Body of pancreas (tissue), 4 donors: ENCODE measurements around the gene UTP25. TPM values are rescaled to one million over a fixed set of nuclear protein-coding genes. Genes with fewer than 3 reads are reported as not detected.
A peak's percentile ranks its signal among the peaks of the same experiment; 100 is the strongest.
"Not testable (repeated sequence)": the region's sequence is repeated elsewhere in the genome, so short reads cannot be mapped to it uniquely, and the experiment has no call there.

Experiments used
- ATAC-seq: fragments of 150-250 bp; one replicate; pipeline ENCODE4 v1.9.1; 2016
- DNase-seq, 4 donors: peaks; one replicate each; pipeline ENCODE4 v3.0.0-alpha.2; 2019
- H3K27ac ChIP-seq, 4 donors: fragments of 200-600 bp; sonication (generic); 1 replicate in 3 of 4; 2 replicates in 1 of 4; pipeline versions ENCODE4 v1.5.1 to v1.6.1; 2016 to 2019; ENCODE audit warnings: mild to moderate bottlenecking in 1 of 4, mixed read lengths in 1 of 4, moderate library complexity in 1 of 4
- H3K27me3 ChIP-seq, 2 donors: fragments of 200-600 bp; sonication (generic); one replicate each; pipeline ENCODE4 v1.6.0; 2016; ENCODE audit warnings: mild to moderate bottlenecking in 1 of 2
- H3K36me3 ChIP-seq, 2 donors: fragments of 200-600 bp; sonication (generic); replicated peaks in 1 of 2; 2 replicates each; pipeline ENCODE4 v1.5.1; 2016; ENCODE audit warnings: low read depth in 2 of 2; ENCODE audit not compliant: insufficient read depth in 1 of 2
- H3K4me1 ChIP-seq: fragments of 200-600 bp; sonication (generic); one replicate; pipeline ENCODE4 v1.6.0; 2016
- H3K4me3 ChIP-seq, 2 donors: fragments of 200-600 bp; sonication (generic); 1 replicate in 1 of 2; 2 replicates in 1 of 2; pipeline ENCODE4 v1.5.1; 2016 to 2019
- H3K9me3 ChIP-seq, 3 donors: fragments of 200-600 bp; sonication (generic); 1 replicate in 2 of 3; 2 replicates in 1 of 3; pipeline ENCODE4 v1.5.1; 2016
- CTCF ChIP-seq, 7 experiments: fragments of 450-650 bp in 4 of 7; fragments of 200-600 bp in 3 of 7; sonication (generic) in 3 of 7; IDR thresholded peaks; one replicate each; pipeline ENCODE4 v1.5.1; 2016 to 2019; ENCODE audit warnings: antibody characterized with exemption in 7 of 7
- POLR2A ChIP-seq, 3 donors: fragments of 450-650 bp; IDR thresholded peaks; one replicate each; pipeline ENCODE4 v1.6.1; 2016; ENCODE audit warnings: antibody characterized with exemption in 3 of 3, mild to moderate bottlenecking in 2 of 3
- WGBS, 2 donors: methylation state at CpG; one replicate each; pipeline ENCODE4 v1.1.5; 2017; 5-methylcytosine and 5-hydroxymethylcytosine counted together
- intact Hi-C: fragments of 100-400 bp; cut with DNase I; formaldehyde crosslinking; loops from one replicate; pipeline ENCODE4 v1.15.1; 2023
- total RNA-seq, 2 donors: library from RNA; depleted of rRNA; stranded (reverse); fragments of >200 nt; gene quantifications; one replicate each; pipeline ENCODE4 v1.1.0, GENCODE V29; 2016

Gene UTP25
- total RNA-seq, 2 donors from 2014 or later = 2.0 to 5.7 TPM

GRCh38 chr1:209884665-209885117, 56.9 kb downstream of the UTP25 start:
- ATAC-seq (peak; percentile 50), DNase-seq (peak in 3 of 4 donors; percentile 58 to 84 (median 62))
- intact Hi-C loops = no loop called here
- Histone ChIP-seq H3K36me3 (no peaks in the 10 kb centered on the region), H3K4me1 (peaks cover 11% of the 10 kb centered on the region), H3K27me3 (no peaks in the 10 kb centered on the region), H3K9me3 (no peaks in the 10 kb centered on the region), H3K4me3 (no peak overlapping the region), H3K27ac (no peak overlapping the region)
- 20 to 33% methylated on average over 2 of the region's 2 CpGs for WGBS, 2 donors
- no peak for TF ChIP-seq POLR2A (IDR thresholded peaks at IDR 0.05)

- intact Hi-C loops = no loop called here
- no peak for TF ChIP-seq CTCF (IDR thresholded peaks at IDR 0.05)
- TF ChIP-seq POLR2A (IDR thresholded peaks at IDR 0.05) = no peak
- DNase-seq = no peak
Observed at GRCh38 chr1:209885403-209886218, 57.8 kb downstream of the UTP25 start.

GRCh38 chr1:209886219-209886536, 58.4 kb downstream of the UTP25 start:
- TF ChIP-seq CTCF (IDR thresholded peaks at IDR 0.05) (peak in 1 of 7 experiments; percentile 7), POLR2A (IDR thresholded peaks at IDR 0.05) (no peak)
- Histone ChIP-seq H3K36me3 (no peaks in the 10 kb centered on the region), H3K9me3 (no peaks in the 10 kb centered on the region), H3K4me1 (peaks cover 10% of the 10 kb centered on the region), H3K4me3 (no peak overlapping the region), H3K27ac (no peak overlapping the region), H3K27me3 (no peaks in the 10 kb centered on the region)
- WGBS, 2 donors = 8 to 17% methylated on average over 1 of the region's 1 CpG
- ATAC-seq = no peak
- no peak for DNase-seq
- intact Hi-C loops = no loop called here

More at GRCh38 chr1:209885403-209886218, 57.8 kb downstream of the UTP25 start:
- no peak for ATAC-seq
- 82 to 84% methylated on average over 7 of the region's 7 CpGs for WGBS, 2 donors
- H3K9me3 ChIP-seq = no peaks in the 10 kb centered on the region
- no peak overlapping the region for H3K4me3 ChIP-seq
- no peaks in the 10 kb centered on the region for H3K36me3 ChIP-seq
- peaks cover 11% of the 10 kb centered on the region for H3K4me1 ChIP-seq
- H3K27me3 ChIP-seq = no peaks in the 10 kb centered on the region
- H3K27ac ChIP-seq = no peak overlapping the region

- H3K27me3 ChIP-seq, H3K4me3 ChIP-seq, H3K4me1 ChIP-seq, DNase-seq, H3K9me3 ChIP-seq, ATAC-seq, intact Hi-C loops, H3K36me3 ChIP-seq, H3K27ac ChIP-seq: not testable (repeated sequence)
- WGBS, 2 donors = 75 to 86% methylated on average over 19 to 24 of the region's 31 CpGs
Observed at GRCh38 chr1:209888291-209889076, 60.7 kb downstream of the UTP25 start.

- Histone ChIP-seq H3K36me3 (no peaks in the 10 kb centered on the region), H3K4me3 (no peak overlapping the region), H3K27me3 (no peaks in the 10 kb centered on the region), H3K9me3 (no peaks in the 10 kb centered on the region), H3K27ac (no peak overlapping the region), H3K4me1 (no peaks in the 10 kb centered on the region)
- no peak for DNase-seq
- TF ChIP-seq POLR2A (IDR thresholded peaks at IDR 0.05) (no peak), CTCF (IDR thresholded peaks at IDR 0.05) (no peak)
- intact Hi-C loops = no loop called here
- no peak for ATAC-seq
- WGBS, 2 donors = 86 to 92% methylated on average over 10 to 32 of the region's 35 CpGs
Observed at GRCh38 chr1:209889077-209889418, 61.3 kb downstream of the UTP25 start.
